ENCODE results near the gene PAK6. TPM values are rescaled to one million over a fixed set of nuclear protein-coding genes. Genes with fewer than 3 reads are reported as not detected.

PAK6 gene
- total and polyA plus RNA-seq, 7 donors = 0.03 to 3.0 (median 0.56) TPM

DNA sequence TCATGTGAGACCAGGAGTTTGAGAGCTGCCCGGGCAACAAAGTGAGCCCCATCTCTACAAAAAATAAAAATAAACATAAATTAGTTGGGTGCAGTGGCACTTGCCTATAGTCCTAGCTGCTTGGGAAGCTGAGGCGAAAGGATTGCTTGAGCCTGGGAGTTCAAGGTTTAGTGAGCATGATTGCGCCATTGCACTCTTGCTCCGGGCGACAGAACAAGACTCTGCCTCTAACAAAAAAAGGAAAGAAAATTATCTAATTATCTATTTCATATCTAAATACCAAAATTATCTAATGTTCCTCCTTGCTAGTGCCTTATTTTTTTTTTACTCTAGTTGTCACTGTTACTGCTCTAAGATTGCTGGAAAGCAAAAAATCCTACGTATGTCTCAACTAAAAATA is 16.7 kb upstream of the PAK6 start:
- ATAC-seq (no peak), DNase-seq (no peak)
- Histone ChIP-seq H3K9me3 (no peaks in the 10 kb centered on the region), H3K27me3 (ENCODE audit: insufficient read depth in 3 of 3, low read length in 2 of 3) (no peaks in the 10 kb centered on the region), H3K27ac (no peak overlapping the region), H3K4me3 (no peak overlapping the region), H3K36me3 (ENCODE audit: insufficient read depth in 1 of 2, low read depth in 1 of 2) (no peaks in the 10 kb centered on the region), H3K4me1 (no peaks in the 10 kb centered on the region)
- 92 to 94% (median 93%) methylated on average over 6 of the region's 6 CpGs for WGBS, 3 donors
- intact Hi-C loops (cut with DNase I) = no loop called here
- TF ChIP-seq, protein P1, sequence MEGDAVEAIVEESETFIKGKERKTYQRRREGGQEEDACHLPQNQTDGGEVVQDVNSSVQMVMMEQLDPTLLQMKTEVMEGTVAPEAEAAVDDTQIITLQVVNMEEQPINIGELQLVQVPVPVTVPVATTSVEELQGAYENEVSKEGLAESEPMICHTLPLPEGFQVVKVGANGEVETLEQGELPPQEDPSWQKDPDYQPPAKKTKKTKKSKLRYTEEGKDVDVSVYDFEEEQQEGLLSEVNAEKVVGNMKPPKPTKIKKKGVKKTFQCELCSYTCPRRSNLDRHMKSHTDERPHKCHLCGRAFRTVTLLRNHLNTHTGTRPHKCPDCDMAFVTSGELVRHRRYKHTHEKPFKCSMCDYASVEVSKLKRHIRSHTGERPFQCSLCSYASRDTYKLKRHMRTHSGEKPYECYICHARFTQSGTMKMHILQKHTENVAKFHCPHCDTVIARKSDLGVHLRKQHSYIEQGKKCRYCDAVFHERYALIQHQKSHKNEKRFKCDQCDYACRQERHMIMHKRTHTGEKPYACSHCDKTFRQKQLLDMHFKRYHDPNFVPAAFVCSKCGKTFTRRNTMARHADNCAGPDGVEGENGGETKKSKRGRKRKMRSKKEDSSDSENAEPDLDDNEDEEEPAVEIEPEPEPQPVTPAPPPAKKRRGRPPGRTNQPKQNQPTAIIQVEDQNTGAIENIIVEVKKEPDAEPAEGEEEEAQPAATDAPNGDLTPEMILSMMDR (IDR thresholded peaks at IDR 0.05) = no peak

DNA sequence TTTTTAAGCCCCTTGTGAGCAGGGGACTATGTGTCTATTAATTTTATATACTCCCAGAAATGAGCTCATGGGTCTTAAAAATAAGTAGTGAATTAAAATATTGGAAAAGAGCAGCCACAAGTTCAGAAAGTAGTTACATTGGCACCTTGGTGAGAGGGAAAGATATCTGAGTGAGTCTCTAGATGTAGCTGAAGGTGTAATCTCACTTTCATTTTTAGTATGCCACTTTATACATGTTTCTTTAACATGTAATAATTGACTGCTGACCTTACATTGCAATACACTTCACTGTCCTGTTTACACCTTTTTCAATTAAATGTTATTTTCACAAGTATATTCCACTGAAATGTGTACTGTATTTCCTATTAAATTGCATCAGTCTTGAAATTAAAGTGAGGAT is 12.1 kb upstream of the PAK6 start:
- ATAC-seq = no peak
- intact Hi-C loops (cut with DNase I) = no loop called here

DNA sequence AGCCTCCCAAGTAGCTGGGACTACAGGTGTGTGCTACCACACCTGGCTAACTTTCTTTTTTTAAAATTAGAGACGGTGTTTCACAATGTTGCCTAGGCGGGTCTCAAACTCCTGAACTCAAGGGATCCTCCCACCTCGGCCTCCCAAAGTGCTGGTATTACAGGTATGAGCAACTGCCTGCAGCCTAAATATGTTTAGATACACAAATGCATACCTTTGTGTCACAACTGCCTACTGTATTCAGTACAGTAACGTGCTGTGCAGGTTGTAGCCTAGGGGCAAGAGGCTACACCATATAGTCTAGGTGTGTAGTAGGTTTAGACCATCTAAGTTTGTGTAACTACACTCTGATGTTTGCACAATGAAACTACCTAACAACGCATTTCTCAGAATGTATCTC is 9.5 kb upstream of the PAK6 start:
- no peaks in the 10 kb centered on the region for H3K36me3 ChIP-seq (ENCODE audit: insufficient read depth in 1 of 2, low read depth in 1 of 2)
- DNase-seq (no peak), ATAC-seq (no peak)
- H3K4me3 ChIP-seq = no peak overlapping the region
- no peak overlapping the region for H3K27ac ChIP-seq
- intact Hi-C loops (cut with DNase I) = no loop called here
- no peaks in the 10 kb centered on the region for H3K4me1 ChIP-seq
- H3K9me3 ChIP-seq = no peaks in the 10 kb centered on the region
- no peaks in the 10 kb centered on the region for H3K27me3 ChIP-seq (ENCODE audit: insufficient read depth in 3 of 3, low read length in 2 of 3)
- TF ChIP-seq, protein P1 (IDR thresholded peaks at IDR 0.05) = no peak
- WGBS, 3 donors = 98 to 99% (median 98%) methylated on average over 5 of the region's 5 CpGs

More for the DNA sequence above, 12.1 kb upstream of the PAK6 start:
- no peak for DNase-seq
- TF ChIP-seq, protein P1 (IDR thresholded peaks at IDR 0.05) = no peak
- no peak overlapping the region for H3K4me3 ChIP-seq
- no peaks in the 10 kb centered on the region for H3K4me1 ChIP-seq
- H3K27ac ChIP-seq = no peak overlapping the region
- no peaks in the 10 kb centered on the region for H3K9me3 ChIP-seq
- no peaks in the 10 kb centered on the region for H3K27me3 ChIP-seq (ENCODE audit: insufficient read depth in 3 of 3, low read length in 2 of 3)
- no peaks in the 10 kb centered on the region for H3K36me3 ChIP-seq (ENCODE audit: insufficient read depth in 1 of 2, low read depth in 1 of 2)

DNA sequence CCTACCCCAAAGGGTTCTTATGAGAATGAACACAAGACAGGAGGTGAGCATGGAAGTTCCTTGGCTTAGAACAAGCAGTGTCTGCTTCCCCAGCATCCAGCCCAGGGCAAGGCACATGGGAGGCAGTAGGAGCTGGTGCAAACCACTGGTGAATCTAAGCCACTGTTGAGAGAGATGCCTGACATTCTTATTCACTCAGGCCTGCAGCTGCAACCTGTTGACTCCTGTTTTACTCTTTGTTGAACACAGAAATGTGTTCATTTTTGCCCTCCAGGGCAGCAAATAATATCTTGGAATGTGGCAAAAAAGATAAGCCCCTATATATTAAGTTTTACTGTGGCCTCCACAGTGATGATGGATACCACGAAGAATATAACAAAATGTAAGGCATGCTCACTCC is 8.9 kb upstream of the PAK6 start:
- no peak for DNase-seq
- Histone ChIP-seq H3K9me3 (no peaks in the 10 kb centered on the region), H3K27ac (no peak overlapping the region), H3K36me3 (ENCODE audit: insufficient read depth in 1 of 2, low read depth in 1 of 2) (no peaks in the 10 kb centered on the region), H3K4me1 (no peaks in the 10 kb centered on the region), H3K4me3 (no peak overlapping the region), H3K27me3 (ENCODE audit: insufficient read depth in 3 of 3, low read length in 2 of 3) (no peaks in the 10 kb centered on the region)
- ATAC-seq = no peak
- TF ChIP-seq, protein P1 (IDR thresholded peaks at IDR 0.05) = no peak
- intact Hi-C loops (cut with DNase I) = no loop called here
- WGBS, 3 donors = 94 to 100% (median 100%) methylated on average over 1 of the region's 1 CpG

DNA sequence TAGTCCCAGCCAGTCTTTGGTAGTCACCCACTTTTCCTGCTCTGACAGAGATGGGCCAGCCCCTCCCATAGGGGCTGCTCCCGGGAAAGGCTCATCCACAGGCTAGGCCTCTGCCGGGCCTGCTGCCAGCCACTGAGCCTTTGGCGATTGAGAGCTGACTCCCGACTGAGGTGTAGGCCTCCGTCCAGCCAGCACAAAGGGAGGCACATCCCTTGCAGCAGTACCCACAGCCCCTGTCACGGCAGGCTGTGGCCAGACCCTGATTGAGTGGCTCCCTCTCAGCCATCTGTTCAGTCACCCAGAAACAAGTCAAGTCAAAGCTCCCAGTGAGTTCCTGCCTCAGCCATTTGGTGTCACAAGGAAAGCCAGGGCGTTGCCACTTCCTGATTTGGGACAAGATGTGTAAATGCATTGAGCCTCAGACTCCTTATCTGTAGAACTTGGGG is 6.2 kb upstream of the PAK6 start:
- Histone ChIP-seq H3K36me3 (ENCODE audit: insufficient read depth in 1 of 2, low read depth in 1 of 2) (no peaks in the 10 kb centered on the region), H3K9me3 (no peaks in the 10 kb centered on the region), H3K27me3 (ENCODE audit: insufficient read depth in 3 of 3, low read length in 2 of 3) (no peaks in the 10 kb centered on the region), H3K27ac (no peak overlapping the region), H3K4me1 (no peaks in the 10 kb centered on the region), H3K4me3 (no peak overlapping the region)
- TF ChIP-seq, protein P1 (IDR thresholded peaks at IDR 0.05) = no peak
- WGBS, 3 donors = 36 to 48% (median 41%) methylated on average over 7 of the region's 7 CpGs
- no peak for ATAC-seq
- no peak for DNase-seq
- intact Hi-C loops (cut with DNase I) = no loop called here

All from psoas muscle (tissue), 8 donors.